Measurements from ENCODE around the gene RBBP8NL. TPM values are rescaled to one million over a fixed set of nuclear protein-coding genes. Genes with fewer than 3 reads are reported as not detected.
A peak's percentile ranks its signal among the peaks of the same experiment; 100 is the strongest.

The RBBP8NL gene
- total RNA-seq, 1 donor from 2014 or later: not detected

DNA sequence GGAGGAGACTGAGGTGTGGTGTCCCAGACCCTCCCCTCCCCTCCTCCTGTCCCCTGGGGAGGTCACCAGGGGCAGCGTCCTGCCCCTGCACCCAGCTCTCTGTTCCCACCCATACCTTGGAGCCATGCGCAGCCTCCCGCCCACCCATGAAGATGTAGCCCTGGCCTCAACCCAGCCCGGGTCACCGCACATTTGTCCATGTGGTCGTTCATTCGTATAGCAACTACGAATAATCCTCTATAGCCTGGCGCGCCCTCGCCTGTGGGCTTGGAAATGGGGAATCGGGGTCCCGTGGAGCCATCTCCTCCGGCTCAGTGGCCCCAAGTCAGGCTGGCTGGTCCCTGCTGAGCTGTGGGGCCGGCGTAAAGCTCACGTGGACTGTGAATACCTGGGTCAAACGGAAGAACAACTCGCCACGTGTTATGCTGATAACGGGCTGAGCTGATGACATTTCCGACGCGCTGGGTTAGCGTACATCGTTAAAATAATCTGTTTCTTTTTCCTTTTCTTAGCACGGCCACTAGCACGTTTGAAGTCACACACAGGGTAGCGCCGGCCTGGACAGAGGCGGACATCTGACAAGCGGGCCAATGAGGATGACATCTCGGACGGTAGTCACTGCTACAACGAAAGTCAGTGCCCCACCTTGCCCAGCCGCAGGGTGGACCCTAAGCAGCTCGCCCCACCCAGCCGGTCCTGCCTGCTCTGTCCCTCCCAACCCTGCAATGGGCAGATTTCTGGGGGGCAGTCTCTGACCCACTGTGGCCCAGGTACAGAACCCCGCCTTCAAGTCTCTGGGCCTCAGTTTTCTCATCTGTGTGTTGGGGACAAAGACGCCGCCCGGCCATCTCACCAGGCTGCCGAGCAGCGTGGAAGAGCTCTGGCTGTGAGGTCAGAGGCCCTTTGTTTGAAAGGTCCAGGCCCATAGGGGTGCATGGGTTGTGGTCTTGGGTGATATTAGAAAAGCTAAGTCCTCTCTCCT is 19.8 kb upstream of the RBBP8NL start:
- no peak for ATAC-seq
- no peak for DNase-seq
- intact Hi-C loops (cut with micrococcal nuclease): no loop called here

DNA sequence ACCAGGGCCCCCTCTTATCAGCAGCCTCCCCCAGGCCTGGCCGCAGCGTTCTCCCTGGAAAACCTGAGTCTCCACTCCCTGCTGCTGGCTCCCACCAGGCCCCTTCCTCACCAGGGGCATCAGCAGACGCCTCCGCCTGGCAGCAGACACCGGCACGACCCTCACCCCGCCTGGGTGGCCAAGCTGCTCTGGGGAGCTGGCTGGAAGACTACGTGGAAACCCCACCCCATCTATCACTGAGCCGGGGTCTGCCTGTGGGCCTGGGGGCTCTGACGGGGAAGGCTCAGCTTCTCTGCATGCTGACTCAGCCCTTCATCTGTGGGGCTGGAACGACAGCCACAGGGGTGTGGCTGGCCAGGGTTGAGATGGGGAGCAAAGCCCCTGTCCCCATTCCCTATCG is 19.1 kb upstream of the RBBP8NL start:
- DNase-seq (no peak), ATAC-seq (no peak)
- intact Hi-C loops (cut with micrococcal nuclease): no loop called here

GRCh38 chr20:62445553-62446340 is 18.4 kb upstream of the RBBP8NL start:
- intact Hi-C loops (cut with micrococcal nuclease): no loop called here
- DNase-seq (no peak), ATAC-seq (no peak)

DNA sequence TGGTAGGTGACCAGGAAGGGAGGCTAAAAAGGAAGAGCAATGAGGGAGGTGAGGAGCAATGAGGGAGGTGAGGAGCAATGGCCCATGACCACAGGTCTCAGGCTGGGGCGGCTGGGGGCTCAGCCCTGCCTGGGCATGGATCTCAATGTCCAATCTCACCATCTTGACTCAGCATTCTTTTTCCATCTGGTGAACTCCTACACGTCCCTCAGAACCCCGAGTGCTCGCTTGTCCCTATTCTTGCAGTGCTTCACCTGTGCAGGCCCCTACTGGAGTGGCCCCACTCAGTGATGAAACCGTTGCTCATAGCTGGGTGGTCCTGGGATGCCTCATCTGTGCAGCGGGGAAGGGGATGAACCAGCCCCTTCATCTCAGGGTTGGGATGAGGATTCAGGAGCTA is 16.9 kb upstream of the RBBP8NL start:
- ATAC-seq (no peak), DNase-seq (no peak)
- intact Hi-C loops (cut with micrococcal nuclease): no loop called here

GRCh38 chr20:62441987-62442539 is 14.7 kb upstream of the RBBP8NL start:
- no peak for ATAC-seq
- intact Hi-C loops (cut with micrococcal nuclease): no loop called here

DNA sequence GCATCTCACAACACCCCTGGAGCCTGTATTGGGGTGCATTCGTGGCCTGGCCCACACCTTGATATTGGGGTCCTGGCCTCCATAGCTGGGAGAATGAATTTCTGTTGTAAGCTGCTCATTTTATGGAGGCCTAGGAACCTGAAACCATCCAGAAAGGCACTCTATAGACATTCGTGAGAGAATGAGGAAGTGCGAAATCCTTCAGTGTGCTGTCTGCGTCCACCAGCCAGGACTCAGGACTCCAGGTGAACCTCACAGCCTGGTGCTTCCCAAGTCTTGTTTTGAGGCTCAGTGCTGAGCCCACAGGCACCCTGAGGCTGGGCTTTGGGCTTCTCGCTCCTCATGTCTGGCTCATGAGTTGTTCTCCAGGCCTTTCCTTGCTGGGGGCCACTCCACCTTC is 11.9 kb upstream of the RBBP8NL start:
- no peak for DNase-seq
- intact Hi-C loops (cut with micrococcal nuclease): no loop called here
- no peak for ATAC-seq

More at GRCh38 chr20:62441987-62442539, 14.7 kb upstream of the RBBP8NL start:
- no peak for DNase-seq

- DNase-seq (peak; percentile 49), ATAC-seq (peak; percentile 14)
These were observed 10.6 kb upstream of the RBBP8NL start for GRCh38 chr20:62437927-62438326.

DNA sequence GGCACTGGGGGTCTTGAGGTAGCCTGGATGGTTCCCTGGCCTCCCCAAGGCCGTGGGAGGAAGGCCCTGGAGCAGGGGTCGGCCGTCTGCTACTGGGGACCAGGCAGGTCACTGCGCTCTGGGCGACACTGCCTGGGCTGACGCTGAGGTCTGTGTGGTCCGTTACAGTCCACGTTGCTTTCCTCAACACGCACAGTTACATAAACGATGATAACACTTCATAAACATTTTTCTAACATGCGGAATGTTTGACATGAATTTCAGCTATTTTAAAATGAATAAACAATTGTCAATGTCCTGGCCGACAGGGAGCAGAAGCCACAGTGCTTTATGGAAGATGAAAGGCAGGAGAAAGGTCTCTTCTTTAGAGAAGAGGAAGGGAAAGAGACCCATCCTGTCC is 10.2 kb upstream of the RBBP8NL start:
- DNase-seq (no peak), ATAC-seq (no peak)
- intact Hi-C loops (cut with micrococcal nuclease): no loop called here

More at GRCh38 chr20:62437927-62438326, 10.6 kb upstream of the RBBP8NL start:
- intact Hi-C loops (cut with micrococcal nuclease): no loop called here

GRCh38 chr20:62436692-62437091 is 9.4 kb upstream of the RBBP8NL start:
- intact Hi-C loops (cut with micrococcal nuclease): no loop called here
- DNase-seq: no peak
- no peak for ATAC-seq

- intact Hi-C loops (cut with micrococcal nuclease): no loop called here
- ATAC-seq (peak; percentile 67), DNase-seq (peak; percentile 61)
These were observed 6.5 kb upstream of the RBBP8NL start for GRCh38 chr20:62433658-62434497.

DNA sequence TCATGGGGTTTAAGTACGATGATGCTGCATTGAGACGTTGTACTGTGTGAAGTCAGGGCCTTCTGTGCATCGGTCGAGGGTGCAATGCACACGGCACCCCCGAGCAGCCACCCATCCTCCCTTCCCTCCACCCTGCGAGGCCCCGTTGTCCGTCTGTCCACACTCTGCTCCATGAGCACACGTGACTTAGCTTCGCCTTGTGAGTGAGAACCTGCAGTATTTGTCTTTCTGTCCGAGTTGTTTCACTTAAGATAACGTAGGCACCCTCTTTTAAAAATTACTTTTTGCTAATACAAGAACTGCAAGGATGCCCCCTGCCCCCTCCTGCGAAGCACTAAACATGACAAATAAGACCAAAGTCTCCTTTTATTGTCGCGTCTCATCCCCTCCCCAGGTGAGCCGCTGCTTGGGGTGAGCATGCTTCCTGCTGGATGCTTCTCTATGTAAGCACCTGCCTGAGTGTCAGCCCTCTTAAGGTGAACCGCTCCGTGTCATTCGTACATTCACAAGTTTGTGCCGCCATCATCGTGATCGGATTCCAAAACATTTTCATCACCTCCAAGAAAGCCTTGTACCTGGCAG is 3.6 kb upstream of the RBBP8NL start:
- intact Hi-C loops (cut with micrococcal nuclease): no loop called here
- no peak for DNase-seq
- no peak for ATAC-seq

DNA sequence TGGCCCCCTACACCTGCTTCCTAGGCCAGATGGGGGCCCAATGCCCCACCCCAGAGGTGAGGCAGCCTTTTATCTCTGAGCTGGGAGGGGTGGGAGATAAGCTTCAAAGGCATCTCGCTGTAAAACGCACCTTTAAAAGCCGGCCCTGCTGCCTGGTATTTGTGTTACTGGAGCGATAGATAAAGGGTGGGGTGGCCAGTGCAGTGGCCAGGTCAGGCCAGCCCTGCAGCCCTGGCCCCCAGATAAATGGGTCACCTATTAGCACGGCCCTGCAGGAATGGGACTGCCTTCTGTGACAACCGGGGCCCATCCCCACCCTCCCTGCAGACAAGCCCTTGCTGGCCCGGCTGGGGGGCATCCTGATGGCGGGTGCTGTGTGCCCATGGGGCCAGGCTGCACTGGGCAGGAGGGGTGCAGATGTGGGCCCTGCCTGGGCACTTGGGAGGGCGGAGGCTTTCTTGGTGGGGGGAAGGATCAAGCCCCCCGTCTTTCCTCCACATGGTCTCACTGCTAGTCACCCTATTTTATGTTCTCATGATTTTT is 3.0 kb upstream of the RBBP8NL start:
- ATAC-seq: no peak
- no peak for DNase-seq
- intact Hi-C loops (cut with micrococcal nuclease): no loop called here

DNA sequence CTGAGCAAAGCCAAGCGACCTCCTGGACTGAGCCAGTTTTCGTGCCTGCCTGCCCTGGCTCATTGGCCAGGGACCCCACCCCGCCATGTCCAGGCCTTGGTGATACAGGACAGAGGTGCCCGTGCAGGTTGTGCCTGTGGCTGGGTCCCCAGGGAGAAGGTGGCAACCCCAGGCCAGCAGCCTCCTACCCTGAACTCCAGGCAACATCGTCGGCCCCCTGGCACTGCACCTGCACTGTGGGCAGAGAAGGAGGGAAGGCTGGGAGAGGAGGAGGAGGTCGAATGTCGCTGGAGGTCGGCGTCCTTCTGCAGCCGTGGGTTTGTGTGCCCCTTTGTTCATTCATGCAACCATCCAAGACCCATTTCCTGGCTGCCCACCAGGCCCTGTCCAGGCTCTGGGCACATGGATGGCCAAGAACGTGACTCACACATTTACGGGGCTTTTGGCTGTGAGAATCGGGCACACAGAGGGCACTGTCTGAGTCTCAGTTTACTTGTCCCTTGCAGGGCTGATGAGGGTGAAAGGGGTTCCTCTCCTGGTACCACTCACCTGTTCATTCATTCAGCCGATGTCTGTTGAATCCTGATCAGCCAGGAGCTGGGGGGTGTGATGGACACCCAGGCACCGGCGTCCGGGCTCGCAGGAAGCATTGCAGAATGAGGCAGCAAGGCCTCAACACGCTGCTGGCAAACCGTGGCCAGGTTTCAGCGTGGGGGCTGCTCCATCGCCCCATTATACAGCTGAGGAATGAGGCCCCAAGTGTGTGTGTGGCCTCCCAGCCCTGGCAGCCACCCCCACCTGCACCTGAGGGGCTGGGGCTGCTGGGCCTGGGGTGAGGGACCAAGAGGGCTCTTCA is 2.3 kb upstream of the RBBP8NL start:
- intact Hi-C loops (cut with micrococcal nuclease): loop anchor here (10.0 kb wide), 1 partner anchor 175 kb away; no protein-coding TSS in a partner anchor
- ATAC-seq (no peak), DNase-seq (no peak)

DNA sequence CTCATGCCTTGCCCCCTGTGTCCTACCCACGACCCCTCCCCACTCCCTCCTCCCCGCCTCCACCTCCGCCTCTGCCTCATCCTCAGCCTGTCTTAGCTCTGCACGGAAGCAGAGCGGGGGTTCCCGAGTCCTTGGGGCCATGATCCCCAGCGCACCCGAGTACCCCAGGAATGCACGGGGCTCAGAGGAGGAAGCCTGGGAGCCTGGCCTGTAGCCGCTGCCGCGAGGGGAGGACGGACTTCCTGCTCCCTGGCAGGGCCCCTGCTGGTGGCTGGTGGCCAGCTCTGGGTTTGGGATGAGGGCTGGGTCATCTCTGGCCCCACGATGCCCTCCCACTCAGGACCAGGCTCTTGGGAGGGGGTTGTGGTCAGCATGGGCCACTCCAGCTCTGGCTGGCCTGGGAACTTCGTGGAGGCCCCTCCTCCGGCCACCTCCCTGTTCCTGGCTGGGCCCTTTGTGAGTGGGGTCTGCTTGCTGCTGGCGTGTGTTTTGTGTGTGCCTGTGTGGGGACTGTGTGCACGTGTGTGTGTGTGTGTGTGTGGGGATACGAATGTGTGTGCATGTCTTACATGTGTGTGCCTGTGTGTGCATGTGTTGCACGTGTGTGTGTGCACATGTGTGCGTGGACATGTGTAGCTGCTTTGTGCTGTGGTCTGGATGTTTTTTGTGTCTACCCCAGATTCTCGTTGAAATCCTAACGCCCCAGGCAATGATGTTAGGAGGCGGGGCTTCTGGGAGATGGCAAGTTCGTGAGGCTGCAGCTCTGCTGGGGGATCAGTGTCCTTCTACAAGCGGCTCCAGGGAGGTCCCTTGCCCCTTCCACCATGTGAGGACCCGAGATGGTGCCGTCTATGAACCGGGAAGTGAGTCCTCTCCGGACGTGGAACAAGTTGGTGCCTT is 1.3 kb upstream of the RBBP8NL start:
- intact Hi-C loops (cut with micrococcal nuclease): loop anchor here (10.0 kb wide), 1 partner anchor 176 kb away; no protein-coding TSS in a partner anchor
- ATAC-seq (no peak), DNase-seq (no peak)

- intact Hi-C loops (cut with micrococcal nuclease): loop anchor here (10.0 kb wide), 1 partner anchor 177 kb away; no protein-coding TSS in a partner anchor
- ATAC-seq (no peak), DNase-seq (no peak)
These were observed 648 bp upstream of the RBBP8NL start for GRCh38 chr20:62428002-62428372.

DNA sequence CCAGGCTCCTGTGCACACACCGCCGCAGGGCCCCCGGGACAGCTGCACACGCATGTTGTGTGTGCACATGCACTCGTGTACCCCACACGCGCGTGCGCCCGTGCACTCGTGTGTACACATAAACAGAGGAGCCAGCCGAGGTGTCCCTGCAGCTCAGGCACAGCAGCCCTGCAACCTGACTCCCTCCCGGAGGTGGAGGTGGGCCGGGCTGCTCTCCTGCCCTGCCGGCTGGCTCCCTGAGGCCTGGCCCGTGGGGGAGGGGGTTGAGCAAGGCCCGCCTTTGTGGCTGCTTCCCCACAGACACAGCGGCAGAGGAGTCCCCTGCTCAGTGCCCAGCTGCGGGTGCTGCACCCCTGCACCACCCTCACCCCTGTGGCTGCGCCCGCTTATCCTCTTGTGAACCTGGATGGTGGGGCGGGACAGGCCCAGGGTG is 624 bp downstream of the RBBP8NL start:
- intact Hi-C loops (cut with micrococcal nuclease): loop anchor here (10.0 kb wide), 1 partner anchor 178 kb away; no protein-coding TSS in a partner anchor
- ATAC-seq (no peak), DNase-seq (no peak)
